Heart right ventricle (tissue), 16 donors: ENCODE measurements around the gene ASMTL. TPM values are rescaled to one million over a fixed set of nuclear protein-coding genes. Genes with fewer than 3 reads are reported as not detected.
"Not testable (repeated sequence)": the region's sequence is repeated elsewhere in the genome, so short reads cannot be mapped to it uniquely, and the experiment has no call there.

Experiments
- ATAC-seq, 8 donors: fragments of 200-7000 bp; cut with Tn5 transposase; one replicate each; pipeline ENCODE4 v1.9.1; 2020; ENCODE audit warnings: mild to moderate bottlenecking in 8 of 8, moderate library complexity in 8 of 8, moderate number of reproducible peaks in 1 of 8
- DNase-seq, 2 donors: peaks; one replicate each; pipeline ENCODE4 v3.0.0-alpha.2; 2020
- H3K27ac ChIP-seq, 10 donors: fragments of 200-600 bp; sonication (generic) in 2 of 10; one replicate each; pipeline versions ENCODE4 v1.5.0 to v1.8.0; 2020 to 2022; ENCODE audit warnings: mild to moderate bottlenecking in 3 of 10
- H3K27me3 ChIP-seq, 7 donors: fragments of 200-600 bp; one replicate each; pipeline ENCODE4 v1.8.0; 2021 to 2022; ENCODE audit warnings: mild to moderate bottlenecking in 2 of 7
- H3K36me3 ChIP-seq, 9 donors: fragments of 200-600 bp; sonication (generic) in 1 of 9; one replicate each; pipeline versions ENCODE4 v1.5.0 to v1.8.0; 2020 to 2022; ENCODE audit warnings: mild to moderate bottlenecking in 2 of 9
- H3K4me1 ChIP-seq, 9 donors: fragments of 200-600 bp; sonication (generic) in 1 of 9; one replicate each; pipeline versions ENCODE4 v1.5.0 to v1.8.0; 2020 to 2022; ENCODE audit warnings: mild to moderate bottlenecking in 4 of 9
- H3K4me3 ChIP-seq, 10 donors: fragments of 200-600 bp; sonication (generic) in 2 of 10; one replicate each; pipeline versions ENCODE4 v1.5.0 to v1.8.0; 2020 to 2022; ENCODE audit warnings: mild to moderate bottlenecking in 7 of 10, moderate library complexity in 2 of 10
- H3K9me3 ChIP-seq, 11 donors: fragments of 200-600 bp in 10 of 11; sonication (generic) in 2 of 11; one replicate each; pipeline versions ENCODE4 v1.5.0 to v1.8.0; 2013 to 2022; ENCODE audit warnings: mild to moderate bottlenecking in 2 of 11, control low read depth in 1 of 11, moderate library complexity in 1 of 11
- CTCF ChIP-seq, 9 donors: fragments of 200-600 bp; sonication (generic) in 2 of 9; IDR thresholded peaks; one replicate each; pipeline versions ENCODE4 v1.5.0 to v1.8.0; 2021 to 2022; ENCODE audit warnings: antibody characterized with exemption in 9 of 9, mild to moderate bottlenecking in 5 of 9, moderate library complexity in 1 of 9
- WGBS, 2 donors: extraction: QIAGEN DNeasy Blood & Tissue Kit; methylation state at CpG; one replicate each; pipeline ENCODE4 v1.1.7; 2013; ENCODE audit warnings: inconsistent platforms in 1 of 2; 5-methylcytosine and 5-hydroxymethylcytosine counted together
- intact Hi-C, 10 donors: fragments of 100-400 bp; cut with DNase I; formaldehyde crosslinking; loops; one replicate each; pipeline versions ENCODE4 v1.11.1 to v1.14.2; 2022
- polyA plus RNA-seq, 2 donors: library from polyadenylated mRNA; stranded (reverse); fragments of 200-250 nt; gene quantifications; one replicate each; pipeline ENCODE4 v1.2.3, GENCODE V29; 2013
- total RNA-seq, 10 donors: library from RNA; stranded (reverse); fragmentation: NEBNext Ultra II Directional in 3 of 10; extraction: Animal tissue kit (Norgen Biotek cat#: 25700) in 3 of 10; gene quantifications; one replicate each; pipeline versions ENCODE4 v1.2.1 to v1.2.4, GENCODE V29; 2021 to 2023
- donor health status: Arrhythmogenic right ventricular cardiomyopathy.
- donor health status: ischemic (EF 13 %, LVEDD 7.1; RV severe dilation, severe dysfunction).
- donor health status: healthy with polysubstance abuse.
- donor health status: DM: no; HTN: yes; CAD: no.
- donor health status: DM: no; HTN: no; CAD: no.
- donor health status: ischemic (EF 25% LVEDD 6.9; RV normal size, moderate dysfunction).
- donor health status: ischemic (EF 25% LVEDD 5.7; RV mildly dilated, moderate dysfunction).
- donor health status: healthy.
- donor health status: DM: yes; HTN: yes; CAD: no.
- donor health status: Ischemic cardiomyopathy.
- donor health status: ischemic (EF 35%, LVEDD 5.7; RV mildly dilated, moderate dysfunction).
- donor health status: nonischemic (EF 11% LVEDD 7.7; RV severe dilation, severe dysfunction).
- donor health status: DM: yes; HTN: yes; CAD: no.
- donor health status: PGD.
- donor health status: ischemic (EF 29% LVEDD 5.4; RV normal size, mild dysfunction).
- donor health status: nonischemic (EF 23%, LVEDD 6.1; RV moderate dilation, normal function).

Gene ASMTL
- total and polyA plus RNA-seq, 12 donors: 16.6 to 50.6 (median 38.3) TPM

GRCh38 chrX:1484638-1485019 lies 31.9 kb upstream of the ASMTL start:
- no peak for TF ChIP-seq CTCF (IDR thresholded peaks at IDR 0.05)
- Histone ChIP-seq H3K4me3 (no peak overlapping the region), H3K27ac (peak overlapping the region in 3 of 10 donors; percentile 36 to 60 (median 44)), H3K9me3 (peaks cover 0 to 12% (median 2%) of the 10 kb centered on the region in 11 donors), H3K27me3 (peaks cover 0 to 23% (median 3%) of the 10 kb centered on the region in 7 donors), H3K36me3 (no peaks in the 10 kb centered on the region), H3K4me1 (peaks cover 0 to 58% (median 22%) of the 10 kb centered on the region in 9 donors)
- no peak for DNase-seq
- ATAC-seq: no peak
- intact Hi-C loops: no loop called here
- 90 to 92% methylated on average over 4 to 5 of the region's 5 CpGs for WGBS, 2 donors

- 81% methylated on average over 15 of the region's 15 CpGs for WGBS, 2 donors
- Histone ChIP-seq H3K27me3 (peaks cover 0 to 23% (median 3%) of the 10 kb centered on the region in 7 donors), H3K9me3 (peaks cover 0 to 18% (median 3%) of the 10 kb centered on the region in 11 donors), H3K27ac (peak overlapping the region in 6 of 10 donors; percentile 34 to 60 (median 44)), H3K4me3 (no peak overlapping the region), H3K36me3 (no peaks in the 10 kb centered on the region), H3K4me1 (peaks cover 0 to 58% (median 22%) of the 10 kb centered on the region in 9 donors)
- intact Hi-C loops: no loop called here
- no peak for TF ChIP-seq CTCF (IDR thresholded peaks at IDR 0.05)
- no peak for ATAC-seq
- DNase-seq: peak in 1 of 2 donors; percentile 1
Measured at GRCh38 chrX:1483843-1484637, 31.3 kb upstream of the ASMTL start.

- DNase-seq, ATAC-seq, intact Hi-C loops, H3K36me3 ChIP-seq, H3K4me3 ChIP-seq: not testable (repeated sequence)
- WGBS, 2 donors: no CpG with 5 or more reads among the region's 2 CpGs
- peaks cover 0 to 24% (median 3%) of the 10 kb centered on the region in 11 donors for H3K9me3 ChIP-seq
- peaks cover 0 to 56% (median 13%) of the 10 kb centered on the region in 9 donors for H3K4me1 ChIP-seq
- H3K27ac ChIP-seq: peak overlapping the region; percentile 44 to 91 (median 69)
- H3K27me3 ChIP-seq: peaks cover 0 to 18% (median 3%) of the 10 kb centered on the region in 7 donors
Measured at GRCh38 chrX:1482530-1482928, 29.8 kb upstream of the ASMTL start.

- Histone ChIP-seq H3K4me1 (peaks cover 0 to 52% (median 9%) of the 10 kb centered on the region in 9 donors), H3K27ac (peak overlapping the region; percentile 44 to 91 (median 72)), H3K36me3 (no peaks in the 10 kb centered on the region), H3K4me3 (peak overlapping the region in 5 of 10 donors; percentile 5 to 31 (median 19)), H3K27me3 (peaks cover 0 to 16% (median under 1%) of the 10 kb centered on the region in 7 donors), H3K9me3 (peaks cover 0 to 24% (median 3%) of the 10 kb centered on the region in 11 donors)
- peak in 4 of 9 donors; percentile 10 to 27 (median 12) for TF ChIP-seq CTCF (IDR thresholded peaks at IDR 0.05)
- intact Hi-C loops: no loop called here
- WGBS, 2 donors: 16 to 18% methylated on average over 26 of the region's 26 CpGs
- ATAC-seq (peak; percentile 77 to 90 (median 84)), DNase-seq (peak; percentile 46 to 66)
Measured at GRCh38 chrX:1481636-1482529, 29.2 kb upstream of the ASMTL start.
